GM19328 (cell line): ENCODE data around the gene LRRK1.

Experiments
- ATAC-seq: cut with Tn5 transposase; IDR thresholded peaks from one replicate; pipeline ENCODE4 v1.9.1; 2021; ENCODE audit warnings: mild to moderate bottlenecking, moderate library complexity; ENCODE audit not compliant: unreplicated experiment

LRRK1 gene

DNA sequence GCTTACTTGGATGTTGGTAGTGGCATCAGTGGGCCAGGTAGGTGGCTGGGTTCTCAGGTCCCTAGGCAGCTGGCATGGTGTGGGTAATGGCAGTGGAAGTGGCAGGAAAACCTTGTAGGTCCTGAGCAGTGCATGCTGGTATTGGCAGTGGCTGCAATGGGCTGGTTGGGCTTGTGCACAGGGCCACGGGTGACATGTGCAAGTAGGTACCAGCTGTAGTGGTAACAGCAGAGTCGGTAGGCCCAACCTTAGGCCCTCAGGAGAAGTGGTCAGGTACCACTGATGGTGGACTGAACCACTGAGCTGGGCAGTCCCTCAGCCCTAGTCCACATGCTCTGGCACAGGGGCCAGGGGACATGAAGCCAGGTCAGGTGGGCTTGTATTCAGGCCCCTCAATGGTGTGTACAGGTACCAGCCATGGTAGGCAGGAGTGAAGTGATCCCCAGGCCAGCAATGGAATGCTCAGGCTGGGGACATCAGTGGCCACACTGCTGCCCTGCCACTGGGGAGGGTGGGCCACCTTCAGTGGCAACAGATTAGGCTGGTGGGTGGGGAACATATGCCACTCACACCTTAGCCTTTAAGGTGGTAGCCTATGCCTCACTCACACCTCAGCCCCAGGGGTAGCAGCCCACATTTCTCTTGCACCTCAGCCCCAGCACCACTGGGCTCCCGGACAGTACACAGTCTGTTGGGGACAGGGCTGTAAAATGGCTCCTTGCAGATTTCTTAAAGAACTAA, 118.1 kb downstream of the LRRK1 start:
- no peak for ATAC-seq

DNA sequence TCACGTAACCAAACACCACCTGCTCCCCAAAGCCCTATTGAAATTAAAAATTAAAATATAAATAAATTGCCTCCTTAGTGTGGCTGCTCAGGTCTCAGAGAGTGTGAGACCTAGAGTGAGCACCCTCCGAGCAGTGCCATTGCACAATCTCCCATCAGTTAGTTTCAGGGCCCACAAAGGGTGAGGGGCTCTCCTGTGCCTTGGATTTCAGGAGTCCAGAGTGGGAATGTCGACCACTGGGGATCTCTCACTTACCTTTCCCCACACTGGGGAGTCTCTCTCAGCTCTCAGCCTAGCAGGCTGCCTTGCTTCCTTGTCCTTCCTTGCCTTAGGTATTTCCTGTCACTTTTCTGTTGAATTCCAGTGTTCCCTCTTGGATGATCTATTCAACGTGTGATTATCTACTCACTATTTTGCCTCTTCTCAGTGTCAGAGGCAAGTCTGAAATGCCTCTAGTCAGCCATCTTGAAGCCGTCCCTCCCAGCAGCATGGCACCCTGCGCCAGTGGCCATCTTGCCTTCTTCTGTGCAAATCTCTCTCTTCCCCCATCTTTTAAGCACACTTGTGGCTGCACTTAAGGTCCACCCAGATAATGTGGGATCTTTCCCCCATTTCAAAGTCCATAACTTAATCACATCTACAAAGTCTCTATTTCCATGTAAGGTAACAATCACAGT, 119.3 kb downstream of the LRRK1 start:
- ATAC-seq: no peak

- ATAC-seq: no peak
Observed at GRCh38 chr15:101039461-101039860, 120.3 kb downstream of the LRRK1 start.

DNA sequence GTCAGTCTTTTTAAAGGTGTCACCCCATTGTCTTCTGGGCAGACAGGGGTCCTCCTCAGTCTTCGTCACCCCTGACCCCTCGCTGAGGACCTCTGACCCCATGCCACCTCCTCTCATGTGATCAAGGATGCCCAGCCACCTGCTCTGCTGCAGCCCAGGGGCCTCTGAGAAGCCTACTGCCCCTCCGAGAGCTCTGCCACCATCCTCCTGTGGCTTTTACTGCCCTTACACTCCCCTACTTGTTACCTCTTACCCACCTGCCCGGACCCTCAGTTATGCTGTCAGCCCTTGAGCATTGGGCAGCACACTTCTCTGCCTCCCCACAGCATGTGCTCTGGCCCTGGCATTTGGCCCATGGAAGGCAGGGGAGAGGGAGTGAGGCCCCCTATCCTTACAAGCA, 123.2 kb downstream of the LRRK1 start:
- ATAC-seq: no peak

GRCh38 chr15:101043011-101043410, 123.9 kb downstream of the LRRK1 start:
- ATAC-seq: no peak

GRCh38 chr15:101043911-101044624, 124.9 kb downstream of the LRRK1 start:
- ATAC-seq: no peak

GRCh38 chr15:101044625-101045235, 125.6 kb downstream of the LRRK1 start:
- ATAC-seq: no peak

DNA sequence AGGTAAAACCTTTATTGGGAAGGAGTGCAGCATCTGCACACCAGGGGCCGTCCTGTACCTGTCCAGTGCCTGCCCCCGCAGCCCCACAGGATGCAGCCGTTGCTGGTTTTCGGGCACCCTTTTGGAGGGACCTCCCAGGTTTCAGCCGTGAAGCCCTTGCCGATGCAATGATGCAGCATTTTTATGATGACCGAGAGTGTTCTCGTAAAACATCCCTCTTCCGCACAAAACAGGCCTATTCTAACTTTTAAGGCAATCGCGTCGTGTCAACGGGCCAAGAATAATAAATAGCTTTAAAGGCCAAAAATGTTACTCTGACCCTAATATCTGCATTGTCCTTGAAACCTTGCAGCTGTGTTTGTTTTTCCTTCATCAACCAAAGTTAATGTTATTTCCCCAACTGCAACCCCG, 126.1 kb downstream of the LRRK1 start:
- no peak for ATAC-seq

- no peak for ATAC-seq
Observed at GRCh38 chr15:101045835-101046691, 126.9 kb downstream of the LRRK1 start.

GRCh38 chr15:101046826-101047225, 127.7 kb downstream of the LRRK1 start:
- no peak for ATAC-seq

- ATAC-seq: no peak
Observed at GRCh38 chr15:101047301-101047781, 128.2 kb downstream of the LRRK1 start.

DNA sequence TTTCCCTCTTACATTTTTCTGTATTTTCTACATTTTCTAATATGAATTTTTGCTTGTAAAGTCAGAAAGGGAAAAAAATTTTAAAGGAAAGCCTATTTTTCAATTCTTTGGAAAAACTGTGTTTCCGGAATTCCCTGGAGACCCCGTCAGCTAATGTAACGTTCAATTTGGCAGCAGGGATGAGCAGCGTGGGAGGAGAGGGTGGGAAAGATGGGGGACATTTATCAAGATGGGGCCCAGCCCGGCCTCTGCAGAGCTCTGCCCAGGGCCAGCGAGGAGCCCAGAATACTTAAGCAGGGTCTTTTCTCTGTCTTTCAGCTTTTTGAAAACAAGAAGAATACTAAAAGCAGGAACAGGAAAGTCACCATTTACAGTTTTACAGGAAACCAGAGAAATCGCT, 129.0 kb downstream of the LRRK1 start:
- no peak for ATAC-seq

DNA sequence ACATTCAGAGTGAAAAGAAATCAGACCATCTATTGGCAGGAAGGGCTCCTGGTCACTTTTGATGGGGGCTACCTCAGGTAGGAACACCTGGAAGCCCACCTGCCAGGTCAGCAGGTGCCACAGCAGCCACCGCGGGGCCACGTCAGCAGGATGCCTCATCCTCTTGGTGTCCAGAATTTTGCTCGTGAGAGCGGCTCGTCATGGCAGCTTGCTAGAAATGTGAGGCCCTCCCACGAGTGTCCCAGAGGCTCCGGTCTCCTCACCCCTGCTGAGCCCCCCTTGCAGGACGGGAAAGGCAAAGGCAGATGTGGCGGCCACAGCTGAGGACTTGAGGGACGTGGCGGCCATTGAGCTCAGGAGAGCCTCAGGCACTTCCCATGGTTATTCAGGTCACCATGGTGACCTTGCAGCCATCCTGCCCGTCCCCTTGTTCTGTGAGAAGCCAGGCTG, 129.4 kb downstream of the LRRK1 start:
- no peak for ATAC-seq

DNA sequence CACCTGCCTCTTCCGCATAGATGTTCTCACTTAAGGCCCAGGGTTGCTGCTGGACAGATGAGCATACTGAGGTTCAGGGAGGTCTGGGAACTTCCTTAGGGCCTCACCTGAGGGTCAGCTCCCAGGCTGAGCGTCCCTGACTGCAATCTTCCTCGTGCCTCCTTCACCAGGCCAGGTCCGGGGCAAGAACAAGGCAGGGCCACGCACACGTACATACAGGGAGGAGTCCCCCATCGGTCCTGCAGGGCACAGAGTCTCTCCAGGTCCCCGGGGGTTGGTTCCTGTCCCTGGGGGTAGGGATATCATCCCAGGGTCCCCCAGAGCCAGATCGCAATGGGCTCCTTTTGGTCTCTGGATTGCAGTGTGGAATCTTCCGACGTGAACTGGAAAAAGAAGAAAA, 130.1 kb downstream of the LRRK1 start:
- no peak for ATAC-seq

- ATAC-seq: no peak
Observed at GRCh38 chr15:101049856-101050622, 130.9 kb downstream of the LRRK1 start.

GRCh38 chr15:101050623-101051290, 131.6 kb downstream of the LRRK1 start:
- no peak for ATAC-seq

GRCh38 chr15:101051291-101052030, 132.3 kb downstream of the LRRK1 start:
- no peak for ATAC-seq

- no peak for ATAC-seq
Observed at GRCh38 chr15:101052031-101052620, 133.0 kb downstream of the LRRK1 start.
